DMS114 treated with DMSO at 0.1 percent for 48 hours (cell line): ENCODE measurements around the gene SEPSECS.

ENCODE experiments used
- DNase-seq: peaks from one replicate; lab custom pipeline; 2025; ENCODE audit not compliant: unreplicated experiment; lab: John Stamatoyannopoulos, UW

SEPSECS gene

DNA sequence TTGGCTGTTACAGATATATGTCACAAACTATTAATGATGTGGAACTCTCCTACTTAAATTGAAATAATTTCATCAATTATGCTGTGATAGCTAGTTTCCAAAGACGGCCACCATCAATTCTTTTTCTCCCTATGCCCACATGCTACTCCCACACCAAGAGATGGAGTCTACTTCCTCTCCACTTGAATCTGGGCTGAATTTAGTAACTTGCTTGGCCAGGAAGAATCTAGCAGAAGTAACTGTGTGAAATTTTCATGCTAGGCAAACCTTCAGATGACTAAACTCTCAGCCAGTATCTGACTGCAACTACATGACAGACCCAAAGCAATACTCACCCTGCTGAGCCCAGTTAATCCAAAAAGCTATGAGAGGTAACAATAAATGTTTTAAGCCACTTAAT lies 3.2 kb downstream of the SEPSECS start:
- DNase-seq, result no peak

DNA sequence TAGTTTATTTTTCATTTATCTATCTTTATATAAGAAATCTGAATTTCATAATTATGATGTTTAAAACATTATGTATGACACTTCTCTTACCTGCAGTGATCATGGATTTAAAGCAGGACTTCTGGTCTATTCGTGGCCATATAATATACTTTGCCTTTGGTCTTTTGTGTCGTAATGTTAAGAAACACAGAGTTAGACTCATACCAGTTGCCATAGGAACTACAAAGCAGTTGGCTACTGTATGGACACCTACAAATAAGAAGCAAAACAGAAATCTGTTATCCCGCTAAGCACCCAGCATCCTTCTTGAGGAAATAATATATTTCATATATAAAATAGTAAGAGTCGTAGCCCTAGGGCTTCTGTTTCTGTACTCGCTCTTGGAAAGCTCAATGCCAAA lies 4.3 kb downstream of the SEPSECS start:
- no peak for DNase-seq

DNA sequence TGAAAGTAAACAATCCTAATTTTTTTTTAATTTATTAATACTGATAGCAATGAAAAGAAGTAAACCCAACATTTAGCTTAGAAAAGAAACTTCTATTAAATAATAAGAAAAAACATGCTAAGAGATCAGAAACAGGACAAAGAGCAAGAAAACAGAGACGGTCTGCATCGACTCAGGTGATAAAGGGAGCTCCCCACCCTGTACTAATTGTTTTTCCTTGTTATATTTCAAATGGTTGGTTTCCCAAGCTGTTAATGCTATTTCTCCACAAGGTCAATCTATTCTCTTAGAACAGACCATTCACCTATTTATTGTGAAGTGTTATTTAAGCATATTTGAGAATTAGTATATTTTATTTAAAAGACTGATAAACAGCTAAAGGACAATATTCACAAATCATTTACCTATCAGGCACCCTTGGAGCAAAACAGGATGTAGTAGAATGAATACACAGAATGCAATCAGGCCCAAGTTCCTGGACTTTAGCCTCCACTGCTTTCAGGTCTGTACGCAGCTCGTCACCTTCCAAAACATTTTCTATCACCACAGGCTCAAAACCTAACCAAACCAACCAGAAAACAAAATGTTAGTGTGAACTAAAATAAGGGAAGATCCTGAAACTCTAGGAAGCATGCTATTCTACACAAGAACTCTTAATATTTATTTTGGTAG lies 5.5 kb downstream of the SEPSECS start:
- DNase-seq, result no peak

DNA sequence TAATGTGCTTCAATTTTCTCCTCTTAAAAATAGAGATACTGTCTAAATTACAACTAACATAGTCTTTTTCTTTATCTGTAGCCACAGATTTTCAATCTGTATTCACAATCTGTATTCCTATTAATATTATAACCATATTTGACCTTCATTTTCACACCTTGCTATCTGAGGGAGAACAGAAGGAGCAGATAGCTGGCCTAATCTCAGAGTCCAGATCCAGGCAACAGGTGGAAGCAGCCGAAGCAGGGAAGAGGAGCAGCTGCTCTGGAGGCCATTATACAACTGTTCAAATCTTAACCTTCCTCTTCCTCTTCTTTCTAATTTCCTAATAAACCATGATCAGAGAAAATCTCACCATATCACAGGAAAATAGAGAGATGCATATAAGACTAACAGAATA lies 14.2 kb downstream of the SEPSECS start:
- no peak for DNase-seq

DNA sequence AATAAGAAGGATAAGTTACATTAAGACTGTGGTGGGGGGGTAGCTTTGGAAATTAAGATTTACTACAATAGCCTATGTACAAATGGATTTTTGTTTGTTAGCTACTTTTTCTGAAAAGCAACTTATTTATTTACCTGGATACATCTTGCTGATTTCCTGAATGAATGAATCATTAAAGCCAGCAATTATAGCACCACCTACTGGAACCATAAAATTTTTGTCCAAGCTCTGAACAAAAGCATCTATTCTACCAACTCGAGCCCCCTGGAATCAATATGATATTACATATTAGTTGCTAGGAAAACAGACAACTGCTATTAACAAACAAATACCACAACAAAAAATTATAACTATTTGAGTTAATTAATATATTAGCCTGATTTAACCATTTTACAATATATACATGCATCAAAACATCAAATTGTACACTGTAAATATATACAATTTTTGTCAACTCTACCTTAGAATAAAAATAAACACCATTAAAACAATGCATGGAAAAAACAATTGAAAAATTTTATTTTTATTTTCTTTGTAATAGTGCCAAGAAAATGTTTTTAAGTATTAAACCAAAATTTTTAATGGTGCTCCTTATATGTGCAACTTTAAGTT lies 15.3 kb downstream of the SEPSECS start:
- DNase-seq, result peak; percentile 15

DNA sequence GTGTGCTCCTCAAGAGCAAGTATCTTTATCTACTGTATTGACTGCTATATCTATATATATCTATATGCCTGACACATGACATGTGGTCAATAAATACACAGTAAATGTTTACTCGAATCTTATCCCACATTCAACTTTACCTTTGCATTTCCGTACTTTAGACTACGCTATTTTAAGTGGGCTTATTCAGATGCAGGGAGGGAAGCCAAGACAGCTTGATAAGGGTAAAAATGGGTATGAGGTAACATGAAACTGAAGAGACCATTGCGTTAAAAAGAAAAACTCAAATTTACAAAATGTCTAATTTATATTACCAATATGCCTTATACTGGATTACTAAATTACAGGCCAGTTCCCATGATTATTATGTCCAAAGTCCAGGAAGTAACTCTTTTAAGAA lies 17.8 kb downstream of the SEPSECS start:
- no peak for DNase-seq

DNA sequence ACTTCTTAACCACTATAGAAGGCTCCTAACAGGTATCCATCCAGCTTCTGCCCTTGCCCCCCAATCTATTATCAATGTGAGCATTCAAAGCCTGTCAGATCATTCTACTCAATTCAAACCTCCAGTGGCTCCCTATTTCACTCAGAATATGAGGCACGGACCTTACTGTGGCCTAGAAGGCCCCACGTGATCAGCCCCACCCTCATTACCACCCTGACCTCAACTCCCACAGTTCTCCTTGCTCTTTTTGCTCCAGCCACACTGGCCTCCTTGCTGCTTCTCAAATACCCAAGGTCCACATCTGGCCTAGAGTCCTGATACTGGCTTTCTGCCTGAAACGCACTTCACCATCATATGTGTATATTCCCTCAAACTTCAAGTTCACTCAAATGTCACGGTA lies 18.7 kb downstream of the SEPSECS start:
- DNase-seq, result no peak

DNA sequence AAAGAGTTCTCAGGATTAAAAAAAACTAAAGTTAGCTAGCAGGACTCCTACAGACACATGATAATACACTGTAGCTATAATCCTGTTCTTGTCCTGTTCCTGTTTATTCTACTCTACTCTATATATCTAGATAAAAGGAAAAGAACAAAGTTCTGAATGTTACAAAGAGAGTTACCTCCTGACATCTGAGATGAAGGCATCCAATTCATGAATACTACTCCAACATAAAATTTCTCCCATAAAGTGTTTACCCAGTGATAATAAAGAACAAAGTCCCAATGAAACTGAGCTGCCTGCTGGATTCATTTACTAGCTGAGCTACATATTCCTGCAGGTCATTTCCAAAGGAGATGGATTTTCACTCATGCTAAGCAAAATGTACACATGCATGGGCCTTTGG lies 27.1 kb downstream of the SEPSECS start:
- no peak for DNase-seq

DNA sequence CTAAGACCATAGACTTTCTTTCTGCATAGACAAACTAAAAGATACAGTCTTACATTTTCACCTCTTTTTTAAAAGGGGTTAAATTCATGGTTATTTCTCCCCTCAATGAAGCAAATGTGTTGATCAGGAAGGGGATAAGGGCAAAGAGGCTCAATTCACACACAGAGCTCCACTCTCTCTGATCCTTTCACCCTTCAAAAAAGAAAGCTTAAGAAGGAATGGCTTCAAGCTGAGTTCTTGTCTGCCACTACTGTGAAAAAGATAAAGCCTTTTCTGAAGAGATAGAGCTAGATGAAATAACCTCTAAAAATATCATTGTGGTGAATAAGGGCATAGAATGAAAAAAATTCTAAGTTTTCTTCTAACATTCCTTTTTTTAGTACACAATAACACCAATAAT lies 28.3 kb downstream of the SEPSECS start:
- DNase-seq, result no peak

DNA sequence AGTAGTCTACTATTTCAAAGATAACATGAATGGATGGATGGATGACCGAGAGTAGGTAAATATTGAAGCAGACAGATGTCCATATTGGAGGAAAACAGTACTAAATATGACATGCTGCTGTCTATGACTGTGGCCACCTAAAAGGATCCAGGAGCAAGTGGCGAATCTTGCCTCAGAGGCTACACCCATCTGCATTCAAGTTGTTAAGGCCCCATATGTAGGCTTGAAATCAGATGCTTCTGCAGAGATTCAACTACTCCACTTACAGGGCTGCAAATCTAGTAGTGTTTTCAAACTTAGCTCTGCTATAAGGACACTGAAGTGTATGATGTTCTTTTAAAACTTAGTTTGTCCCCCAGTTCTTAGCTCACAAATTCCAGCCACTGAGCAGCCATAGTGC lies 28.9 kb downstream of the SEPSECS start:
- DNase-seq, result no peak

DNA sequence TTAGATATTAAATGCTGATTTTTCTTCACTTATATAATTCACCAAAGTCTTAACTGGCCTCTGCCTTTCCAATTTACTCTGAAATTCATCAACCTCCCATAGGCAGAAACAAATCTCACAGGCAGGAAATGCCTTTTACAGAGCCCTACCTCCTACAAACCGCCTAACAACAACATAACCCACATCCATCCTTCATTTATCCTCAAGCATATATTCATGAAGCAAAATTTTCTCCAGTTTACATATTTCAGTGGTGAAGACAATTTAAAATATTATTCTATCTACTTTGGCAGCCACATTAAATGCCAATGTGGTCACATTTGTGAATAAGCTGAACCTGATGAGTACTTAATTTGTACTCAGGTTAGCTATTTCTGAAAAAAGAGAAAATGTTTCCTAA lies 30.3 kb downstream of the SEPSECS start:
- DNase-seq, result no peak

DNA sequence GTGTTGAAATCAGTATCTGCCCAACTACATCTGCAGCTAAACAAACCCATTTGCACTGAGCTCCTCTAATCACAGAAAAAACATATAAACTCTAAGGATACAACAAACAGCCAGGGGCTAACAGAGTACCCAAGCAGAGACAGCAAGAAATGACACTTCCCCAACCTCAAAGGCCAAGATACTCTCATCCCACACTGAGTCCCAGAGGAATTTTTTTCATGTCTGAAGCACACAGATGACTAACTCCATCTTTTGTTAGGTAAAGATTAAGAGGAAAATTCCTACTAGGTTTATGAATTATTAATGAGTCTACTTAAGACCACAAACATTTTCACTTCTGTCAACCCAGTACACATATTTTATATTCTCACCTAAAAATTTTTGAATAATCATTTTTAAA lies 31.6 kb downstream of the SEPSECS start:
- DNase-seq, result no peak

DNA sequence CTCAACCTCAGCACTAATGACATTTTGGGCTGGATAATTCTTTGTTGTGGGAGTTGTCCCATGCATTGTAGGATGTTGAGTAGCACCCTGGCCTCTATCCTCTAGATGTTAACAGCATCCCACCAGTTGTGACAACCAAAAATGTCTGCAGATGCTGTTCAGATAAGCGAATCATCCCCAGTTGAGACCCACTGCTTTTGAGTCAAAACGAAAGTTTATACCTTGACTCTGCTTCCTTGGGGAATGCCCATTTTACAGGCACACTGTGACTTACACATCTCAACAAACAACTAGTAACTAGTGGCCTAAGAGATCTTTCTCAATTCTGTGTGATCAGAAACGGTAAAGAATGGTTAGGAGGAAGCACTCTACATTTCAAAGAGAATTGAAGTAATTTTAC lies 37.0 kb downstream of the SEPSECS start:
- DNase-seq, result no peak

DNA sequence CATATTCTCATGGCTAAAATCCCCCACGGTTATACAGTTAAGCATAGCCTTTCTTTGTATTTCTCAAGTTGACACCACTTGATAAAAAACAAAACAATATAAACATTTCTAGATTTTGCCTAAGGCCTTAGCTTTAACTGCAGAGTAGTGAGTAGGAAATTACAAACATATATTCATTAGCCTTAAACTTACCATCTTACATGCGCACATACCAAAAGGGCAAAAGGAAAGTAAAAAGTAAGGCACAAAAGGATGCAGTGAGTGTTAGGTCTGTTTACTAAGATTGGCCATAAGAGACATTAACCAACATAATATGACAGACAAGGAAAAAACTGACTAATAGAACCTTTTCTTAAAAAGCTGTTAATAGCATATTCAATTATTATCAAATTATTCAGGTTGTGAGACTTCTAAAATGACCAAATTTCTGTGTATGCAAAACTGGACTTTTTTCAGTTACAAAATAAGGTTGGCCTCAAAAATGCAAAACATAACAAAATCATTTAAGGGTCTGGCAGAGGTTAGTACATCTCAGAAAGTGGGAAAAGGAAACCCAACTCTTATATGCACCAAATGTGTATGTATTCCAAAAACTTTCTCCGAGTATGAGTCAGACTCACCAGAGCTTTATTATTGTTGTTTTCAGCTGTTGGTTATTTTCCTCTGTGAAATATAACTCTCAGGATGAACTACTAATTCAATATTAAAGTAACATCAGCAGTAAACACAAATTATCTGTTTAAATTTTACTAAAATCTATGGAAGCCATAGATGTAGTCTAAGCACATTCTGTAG lies 39.9 kb downstream of the SEPSECS start:
- DNase-seq, result no peak

DNA sequence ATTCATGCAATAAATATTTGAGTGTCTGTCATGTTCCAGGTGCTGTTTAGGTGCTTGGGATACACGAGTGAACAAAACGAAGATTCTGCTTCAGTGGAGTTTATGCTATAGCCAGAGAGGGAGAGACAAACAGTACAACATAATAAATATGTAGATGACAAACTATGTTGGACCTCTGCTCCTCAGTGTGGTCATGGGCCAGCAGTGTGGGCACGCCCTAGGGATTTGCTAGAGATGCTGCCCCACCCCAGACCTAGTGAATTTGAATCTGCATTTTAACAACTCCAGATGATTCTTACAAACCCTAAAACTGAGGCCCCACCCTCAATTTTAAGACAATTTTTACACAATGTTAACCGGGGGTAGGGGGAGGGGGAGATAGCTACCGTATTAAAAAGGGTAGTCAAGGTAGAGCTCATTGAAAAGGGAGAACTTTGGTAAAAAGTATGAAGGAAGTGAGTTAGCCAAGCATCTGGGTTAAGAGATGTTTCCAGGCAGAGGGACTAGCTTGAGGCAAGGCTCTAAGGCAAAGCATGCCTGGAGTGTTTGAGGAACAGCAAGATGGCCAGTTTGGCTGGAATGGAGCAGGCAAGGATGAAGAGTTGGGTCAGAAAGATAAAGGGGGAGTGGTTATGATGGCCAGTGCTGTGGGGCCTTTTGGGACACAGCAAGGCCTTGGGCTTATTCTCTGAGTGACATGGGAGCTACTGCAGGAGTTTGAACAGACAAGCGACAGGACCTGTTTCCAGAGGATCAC lies 42.4 kb downstream of the SEPSECS start:
- no peak for DNase-seq

DNA sequence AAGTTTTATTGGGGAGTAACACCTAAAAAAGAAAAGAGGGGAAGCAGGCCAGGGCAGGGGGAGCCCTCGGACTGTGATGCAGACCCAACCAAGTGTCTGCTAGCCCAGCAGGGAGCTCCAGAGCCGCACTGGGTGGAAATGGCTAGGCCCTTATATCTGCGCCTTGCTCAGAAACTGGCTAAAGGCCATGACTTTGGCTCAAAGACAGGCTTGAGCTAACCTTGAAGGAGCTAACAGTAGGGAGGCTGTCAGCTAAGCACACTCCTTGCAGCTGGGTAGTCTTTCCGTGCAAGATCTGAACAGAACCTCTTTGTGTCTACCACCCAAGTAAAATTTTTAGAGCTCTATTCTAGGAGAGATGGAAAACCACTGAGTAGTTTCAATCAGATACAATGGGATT lies 43.0 kb downstream of the SEPSECS start:
- DNase-seq, result no peak

DNA sequence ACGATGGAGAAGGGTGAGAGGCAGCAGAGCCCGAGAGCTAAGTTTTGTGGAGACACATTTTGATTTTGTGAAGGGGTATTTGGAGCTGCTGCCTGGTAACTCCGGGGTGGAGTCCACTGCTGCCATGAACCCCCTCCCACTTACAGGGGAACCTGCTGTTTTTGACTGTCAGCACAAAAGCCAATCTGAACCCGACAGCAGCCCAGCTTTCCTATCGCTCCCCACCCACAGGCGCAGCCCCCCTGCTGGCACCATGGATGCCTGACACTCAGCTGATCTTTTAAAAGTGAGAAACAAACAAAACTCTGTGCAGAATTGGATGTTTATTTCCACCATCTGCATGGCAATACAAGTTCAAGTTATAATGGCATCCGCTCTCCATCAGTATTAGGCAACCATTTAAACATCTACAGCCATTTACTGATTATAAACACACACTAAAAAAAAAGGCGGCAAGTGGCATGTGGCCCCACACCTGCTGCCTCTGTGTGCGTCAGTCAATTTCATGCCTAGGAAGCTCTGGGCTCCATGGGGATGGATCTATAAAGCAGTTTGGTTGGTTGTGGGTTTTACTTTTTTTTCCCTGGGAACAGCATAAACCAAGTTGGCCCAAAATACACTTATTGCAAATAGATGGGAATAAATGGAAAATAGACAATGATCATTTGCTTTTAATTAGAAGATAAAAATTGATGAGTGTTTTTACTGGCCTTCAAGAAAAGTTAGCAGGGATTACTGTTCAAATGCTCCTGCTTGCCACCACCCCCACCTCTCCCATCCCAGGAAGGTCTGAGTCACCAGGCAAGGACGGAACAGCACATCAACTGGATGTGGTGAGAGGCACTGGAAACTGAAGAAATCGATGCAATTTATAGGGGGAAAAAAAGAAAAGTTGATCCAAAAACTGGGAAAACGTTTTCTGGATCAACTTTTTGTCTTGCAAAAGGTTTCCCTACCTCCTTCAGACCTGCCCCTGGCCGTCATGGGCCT lies 46.0 kb downstream of the SEPSECS start:
- no peak for DNase-seq

DNA sequence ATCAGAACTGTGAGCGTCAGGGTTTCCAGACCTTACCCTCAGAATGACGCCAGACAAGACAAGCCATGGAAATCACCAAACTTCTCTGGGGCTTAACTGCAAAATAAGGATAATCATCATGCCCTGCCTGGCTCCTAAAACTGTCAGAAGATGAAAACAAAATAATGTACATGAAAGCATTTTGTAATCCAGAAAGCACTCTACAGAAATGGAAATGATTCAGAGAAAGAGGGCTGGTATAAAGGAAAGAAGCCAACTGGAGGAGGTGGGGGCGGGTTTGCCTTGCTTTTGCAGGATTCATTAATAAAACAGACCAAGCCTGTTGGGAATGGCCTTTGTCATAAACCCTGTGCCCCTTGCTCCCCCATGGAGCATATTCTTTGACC lies 47.3 kb downstream of the SEPSECS start:
- DNase-seq, result no peak

DNA sequence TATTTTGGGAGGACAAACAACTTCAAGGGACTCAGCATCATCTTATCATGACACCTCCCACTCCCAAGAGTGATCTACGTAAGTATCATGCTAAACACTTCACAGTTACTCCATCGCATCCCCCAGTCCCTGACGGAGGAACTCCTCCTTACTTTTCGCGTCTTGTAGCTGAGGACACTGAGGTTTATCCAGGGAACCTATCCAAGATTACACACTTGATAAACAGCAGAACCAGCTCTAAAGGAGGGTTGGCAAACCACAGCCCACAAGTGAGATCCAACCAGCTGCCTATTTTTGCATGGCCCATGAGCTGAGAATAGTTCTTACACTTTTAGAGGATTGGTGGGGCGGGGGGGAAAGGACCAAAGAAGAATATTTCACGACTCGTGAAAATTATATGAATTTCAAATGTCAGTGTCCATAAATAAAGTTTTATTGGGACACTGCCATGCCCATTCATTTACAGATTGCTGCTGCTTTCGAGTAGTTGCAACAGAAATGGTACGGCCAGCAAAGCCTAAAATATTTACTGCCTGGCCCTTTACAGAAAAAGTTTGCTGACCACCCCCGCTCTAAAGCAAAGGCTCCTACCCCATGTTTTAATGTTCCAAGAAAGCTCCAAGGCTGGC lies 47.8 kb downstream of the SEPSECS start:
- DNase-seq, result no peak

DNA sequence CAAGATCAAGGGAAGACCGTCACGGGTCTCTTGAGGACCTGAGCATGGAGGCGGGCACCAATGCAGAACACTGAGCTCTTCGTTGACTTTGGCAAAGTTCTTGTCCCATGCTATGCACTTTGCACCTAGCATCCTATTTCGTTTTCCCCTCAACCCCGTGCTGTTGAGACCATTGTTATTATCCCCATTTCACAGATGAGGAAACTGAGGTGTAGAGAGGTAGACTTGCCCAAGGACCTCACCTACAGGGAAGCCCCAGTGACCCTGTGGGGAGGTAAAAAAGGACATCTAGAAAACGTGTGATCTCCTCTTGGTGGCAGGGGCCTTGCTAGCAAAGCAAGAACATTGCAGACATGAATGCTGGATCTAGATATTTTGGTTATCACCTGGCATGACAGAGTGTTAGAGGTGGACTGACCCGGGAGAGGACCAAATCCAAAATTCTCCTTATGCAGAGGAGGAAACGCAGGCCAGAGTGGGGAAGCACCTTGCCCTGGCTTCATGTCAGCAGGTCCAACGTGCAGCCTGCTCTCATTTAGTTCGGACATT lies 48.5 kb downstream of the SEPSECS start:
- no peak for DNase-seq
